ENCODE measurements around the gene MYORG.

DNA sequence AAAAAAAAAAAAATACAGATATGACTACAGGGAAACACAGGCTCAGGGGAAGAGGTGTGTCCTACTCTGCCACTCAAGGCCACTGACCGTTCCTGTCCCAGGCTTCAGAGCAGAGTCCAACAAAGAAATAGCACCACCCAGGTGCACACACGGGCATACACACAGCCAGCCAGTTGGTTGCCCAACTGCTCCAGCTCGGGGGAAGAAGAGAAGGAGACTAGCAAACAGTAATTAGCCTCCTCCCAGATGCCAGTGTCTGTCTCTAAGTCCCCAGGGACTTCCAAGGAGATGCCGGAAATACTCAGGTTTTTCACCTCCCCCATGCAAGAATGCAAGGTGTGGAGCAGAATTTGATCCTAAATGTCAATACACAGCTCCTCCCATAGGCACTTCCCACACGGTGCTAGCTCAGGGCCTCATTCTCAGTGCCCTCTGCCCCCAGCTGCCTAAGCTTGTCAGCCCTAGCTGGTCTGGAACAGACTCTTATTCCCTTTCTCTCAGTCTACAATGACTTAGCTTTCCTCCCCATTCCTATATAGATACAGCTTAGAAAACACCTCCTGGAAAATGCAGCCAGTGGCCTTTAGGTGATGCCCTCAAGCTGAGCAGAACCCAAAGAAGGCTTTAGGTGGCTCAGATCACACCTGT, 1.7 kb downstream of the MYORG start:
- TF ChIP-seq POLR2A (IDR thresholded peaks at IDR 0.05) (peak in 1 of 4 donors; percentile 11), POLR2AphosphoS5 (IDR thresholded peaks at IDR 0.05) (peak in 2 of 3 donors; percentile 79 to 83)
- TF ChIP-seq, protein P1, sequence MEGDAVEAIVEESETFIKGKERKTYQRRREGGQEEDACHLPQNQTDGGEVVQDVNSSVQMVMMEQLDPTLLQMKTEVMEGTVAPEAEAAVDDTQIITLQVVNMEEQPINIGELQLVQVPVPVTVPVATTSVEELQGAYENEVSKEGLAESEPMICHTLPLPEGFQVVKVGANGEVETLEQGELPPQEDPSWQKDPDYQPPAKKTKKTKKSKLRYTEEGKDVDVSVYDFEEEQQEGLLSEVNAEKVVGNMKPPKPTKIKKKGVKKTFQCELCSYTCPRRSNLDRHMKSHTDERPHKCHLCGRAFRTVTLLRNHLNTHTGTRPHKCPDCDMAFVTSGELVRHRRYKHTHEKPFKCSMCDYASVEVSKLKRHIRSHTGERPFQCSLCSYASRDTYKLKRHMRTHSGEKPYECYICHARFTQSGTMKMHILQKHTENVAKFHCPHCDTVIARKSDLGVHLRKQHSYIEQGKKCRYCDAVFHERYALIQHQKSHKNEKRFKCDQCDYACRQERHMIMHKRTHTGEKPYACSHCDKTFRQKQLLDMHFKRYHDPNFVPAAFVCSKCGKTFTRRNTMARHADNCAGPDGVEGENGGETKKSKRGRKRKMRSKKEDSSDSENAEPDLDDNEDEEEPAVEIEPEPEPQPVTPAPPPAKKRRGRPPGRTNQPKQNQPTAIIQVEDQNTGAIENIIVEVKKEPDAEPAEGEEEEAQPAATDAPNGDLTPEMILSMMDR (IDR thresholded peaks at IDR 0.05) = peak in 1 of 7 experiments; percentile 10

Data from stomach (tissue), 4 donors.